PC-3 (cell line): Measurements from ENCODE around the gene LRRC4B.

ENCODE experiments used
- CTCF ChIP-seq: fragments of 300-600 bp; sonication (generic); conservative IDR thresholded peaks from 2 replicates; pipeline ENCODE4 v1.5.1; 2017; ENCODE audit warnings: antibody characterized with exemption, low read depth, mild to moderate bottlenecking, low read length
- EZH2phosphoT487 ChIP-seq: fragments of 300-600 bp; sonication (generic); IDR thresholded peaks from 2 replicates; pipeline ENCODE4 v1.6.1; 2018; ENCODE audit warnings: mild to moderate bottlenecking, antibody characterized with exemption, low read length, borderline replicate concordance

GRCh38 chr19:50486823-50487515 is 81.3 kb downstream of the LRRC4B start:
- peak; percentile 98 for TF ChIP-seq CTCF
- TF ChIP-seq EZH2phosphoT487: no peak
